ENCODE results near the gene SLC49A3. TPM values are rescaled to one million over a fixed set of nuclear protein-coding genes. Genes with fewer than 3 reads are reported as not detected.

SLC49A3 gene
- total RNA-seq, 1 experiment from 2014 or later, result 0.20 TPM

GRCh38 chr4:712093-712492 lies 23.1 kb upstream of the SLC49A3 start:
- H3K4me3 Mint-ChIP-seq (ENCODE audit: unreplicated experiment), result no peak overlapping the region
- H3K27ac Mint-ChIP-seq (ENCODE audit: unreplicated experiment), result no peak overlapping the region
- H3K9me3 Mint-ChIP-seq (ENCODE audit: unreplicated experiment), result no peaks in the 10 kb centered on the region
- ChIA-PET CTCF (no interaction called here), POLR2A (no interaction called here)
- H3K36me3 Mint-ChIP-seq (ENCODE audit: insufficient read depth, unreplicated experiment), result peaks cover 36% of the 10 kb centered on the region
- H3K4me1 Mint-ChIP-seq (ENCODE audit: low read depth, unreplicated experiment), result no peaks in the 10 kb centered on the region
- Histone ChIP-seq H3K4me3 (ENCODE audit: low read depth, low read length) (no peak overlapping the region), H3K9me3 (no peaks in the 10 kb centered on the region), H3K36me3 (ENCODE audit: control insufficient read depth, insufficient read depth, low read length) (peaks cover 1% of the 10 kb centered on the region; the same call in 1 of the 2 replicates), H3K4me1 (no peaks in the 10 kb centered on the region), H3K27me3 (replicated peaks; ENCODE audit: control insufficient read depth, insufficient read depth, low read length) (no peaks in the 10 kb centered on the region)
- intact Hi-C loops (cut with micrococcal nuclease; ENCODE audit: unreplicated experiment), result no loop called here
- no TSS peak for BruUV-seq (replicated peaks)
- TF ChIP-seq CTCF (IDR thresholded peaks at IDR 0.05; ENCODE audit: insufficient read depth in 1 of 2, low read depth in 1 of 2, low read length in 1 of 2, severe bottlenecking in 1 of 2, unreplicated experiment in 1 of 2), result no peak
- DNase-seq, result no peak
- no peaks in the 10 kb centered on the region for H3K27me3 Mint-ChIP-seq (ENCODE audit: insufficient read depth, unreplicated experiment)

DNA sequence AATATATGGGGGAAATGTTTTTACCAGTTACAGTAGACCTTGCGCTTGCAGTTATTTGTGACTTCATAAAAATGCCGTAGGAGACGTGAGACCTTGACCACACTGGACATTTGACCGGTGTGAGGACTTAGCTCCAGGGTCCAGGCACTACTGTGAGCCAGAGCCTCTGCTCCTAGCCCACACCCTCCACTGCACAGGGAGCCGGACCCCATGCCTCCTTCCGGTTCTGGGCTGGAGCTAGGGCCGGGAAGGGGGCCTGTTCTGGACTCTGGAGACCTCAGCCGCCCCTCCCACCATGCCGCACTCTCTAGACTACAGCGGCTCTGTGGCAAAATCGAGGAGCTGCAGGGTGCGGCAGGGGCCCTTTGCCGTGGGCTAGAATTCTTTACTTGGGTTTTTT lies 22.0 kb upstream of the SLC49A3 start:
- Mint-ChIP-seq H3K27ac (ENCODE audit: unreplicated experiment) (no peak overlapping the region), H3K27me3 (ENCODE audit: insufficient read depth, unreplicated experiment) (no peaks in the 10 kb centered on the region), H3K4me3 (ENCODE audit: unreplicated experiment) (no peak overlapping the region), H3K9me3 (ENCODE audit: unreplicated experiment) (no peaks in the 10 kb centered on the region), H3K4me1 (ENCODE audit: low read depth, unreplicated experiment) (no peaks in the 10 kb centered on the region), H3K36me3 (ENCODE audit: insufficient read depth, unreplicated experiment) (peaks cover 36% of the 10 kb centered on the region)
- ChIA-PET POLR2A (no interaction called here), CTCF (no interaction called here)
- H3K36me3 ChIP-seq (ENCODE audit: control insufficient read depth, insufficient read depth, low read length), result peaks cover 1% of the 10 kb centered on the region; the same call in 1 of the 2 replicates
- H3K27me3 ChIP-seq (replicated peaks; ENCODE audit: control insufficient read depth, insufficient read depth, low read length), result no peaks in the 10 kb centered on the region
- no peaks in the 10 kb centered on the region for H3K4me1 ChIP-seq
- no TSS peak for BruUV-seq (replicated peaks)
- intact Hi-C loops (cut with micrococcal nuclease; ENCODE audit: unreplicated experiment), result no loop called here
- TF ChIP-seq CTCF (IDR thresholded peaks at IDR 0.05; ENCODE audit: insufficient read depth in 1 of 2, low read depth in 1 of 2, low read length in 1 of 2, severe bottlenecking in 1 of 2, unreplicated experiment in 1 of 2), result no peak
- no peak for DNase-seq
- no peaks in the 10 kb centered on the region for H3K9me3 ChIP-seq
- no peak overlapping the region for H3K4me3 ChIP-seq (ENCODE audit: low read depth, low read length)

DNA sequence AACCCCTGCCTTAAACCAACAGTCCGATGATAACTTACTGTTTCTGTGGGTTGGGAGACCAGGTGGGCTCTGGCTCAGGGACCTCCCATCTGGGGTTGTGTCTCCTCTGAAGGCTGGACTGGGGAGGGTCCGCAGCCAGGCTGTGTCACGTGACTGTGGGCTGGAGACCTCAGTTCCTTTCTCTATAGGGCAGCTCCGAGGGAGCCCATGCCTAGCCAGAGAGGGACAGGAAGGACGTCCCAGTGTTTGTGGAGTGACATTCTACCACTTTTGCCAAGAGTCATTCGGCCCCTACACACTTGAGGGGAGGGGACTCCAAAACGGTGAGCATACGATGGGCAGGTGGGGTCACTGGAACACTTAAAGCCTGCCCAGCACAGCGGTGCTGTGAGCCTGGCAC lies 21.2 kb upstream of the SLC49A3 start:
- Histone ChIP-seq H3K4me3 (ENCODE audit: low read depth, low read length) (no peak overlapping the region), H3K27me3 (replicated peaks; ENCODE audit: control insufficient read depth, insufficient read depth, low read length) (no peaks in the 10 kb centered on the region), H3K4me1 (no peaks in the 10 kb centered on the region), H3K36me3 (ENCODE audit: control insufficient read depth, insufficient read depth, low read length) (peaks cover 1% of the 10 kb centered on the region; the same call in 1 of the 2 replicates), H3K9me3 (no peaks in the 10 kb centered on the region)
- no peak overlapping the region for H3K27ac Mint-ChIP-seq (ENCODE audit: unreplicated experiment)
- no peak for TF ChIP-seq CTCF (IDR thresholded peaks at IDR 0.05; ENCODE audit: insufficient read depth in 1 of 2, low read depth in 1 of 2, low read length in 1 of 2, severe bottlenecking in 1 of 2, unreplicated experiment in 1 of 2)
- ChIA-PET POLR2A (no interaction called here), CTCF (no interaction called here)
- H3K4me3 Mint-ChIP-seq (ENCODE audit: unreplicated experiment), result no peak overlapping the region
- H3K4me1 Mint-ChIP-seq (ENCODE audit: low read depth, unreplicated experiment), result no peaks in the 10 kb centered on the region
- no TSS peak for BruUV-seq (replicated peaks)
- DNase-seq, result no peak
- intact Hi-C loops (cut with micrococcal nuclease; ENCODE audit: unreplicated experiment), result no loop called here
- H3K36me3 Mint-ChIP-seq (ENCODE audit: insufficient read depth, unreplicated experiment), result peaks cover 35% of the 10 kb centered on the region
- H3K27me3 Mint-ChIP-seq (ENCODE audit: insufficient read depth, unreplicated experiment), result no peaks in the 10 kb centered on the region
- no peaks in the 10 kb centered on the region for H3K9me3 Mint-ChIP-seq (ENCODE audit: unreplicated experiment)
